HTERT RPE-1 (cell line): Measurements from ENCODE around the gene POLE3.
"Not testable (repeated sequence)": the region's sequence is repeated elsewhere in the genome, so short reads cannot be mapped to it uniquely, and the experiment has no call there.

Experiments
- in situ Hi-C: fragments of 300-500 bp; cut with MboI; formaldehyde crosslinking; loops from 4 replicates; pipeline ENCODE4 v1.14.3; 2020; ENCODE audit warnings: low sequenced_read_pairs

POLE3 gene

DNA sequence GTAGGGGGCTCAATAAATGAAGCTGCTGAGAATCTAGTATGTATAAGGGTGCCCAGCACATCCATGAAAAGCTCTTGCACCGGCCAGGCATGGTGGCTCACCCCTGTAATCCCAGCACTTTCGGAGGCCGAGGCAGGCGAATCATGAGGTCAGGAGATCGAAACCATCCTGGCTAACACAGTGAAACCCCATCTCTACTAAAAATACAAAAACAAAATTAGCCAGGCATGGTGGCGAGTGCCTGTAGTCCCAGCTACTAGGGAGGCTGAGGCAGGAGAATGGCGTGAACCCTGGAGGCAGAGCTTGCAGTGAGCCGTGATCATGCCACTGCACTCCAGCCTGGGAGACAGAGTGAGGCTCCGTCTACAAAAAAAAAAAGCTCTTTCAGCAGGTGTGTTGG, 4.1 kb downstream of the POLE3 start:
- in situ Hi-C loops: not testable (repeated sequence)

GRCh38 chr9:113403646-113404045, 6.8 kb downstream of the POLE3 start:
- in situ Hi-C loops: no loop called here

DNA sequence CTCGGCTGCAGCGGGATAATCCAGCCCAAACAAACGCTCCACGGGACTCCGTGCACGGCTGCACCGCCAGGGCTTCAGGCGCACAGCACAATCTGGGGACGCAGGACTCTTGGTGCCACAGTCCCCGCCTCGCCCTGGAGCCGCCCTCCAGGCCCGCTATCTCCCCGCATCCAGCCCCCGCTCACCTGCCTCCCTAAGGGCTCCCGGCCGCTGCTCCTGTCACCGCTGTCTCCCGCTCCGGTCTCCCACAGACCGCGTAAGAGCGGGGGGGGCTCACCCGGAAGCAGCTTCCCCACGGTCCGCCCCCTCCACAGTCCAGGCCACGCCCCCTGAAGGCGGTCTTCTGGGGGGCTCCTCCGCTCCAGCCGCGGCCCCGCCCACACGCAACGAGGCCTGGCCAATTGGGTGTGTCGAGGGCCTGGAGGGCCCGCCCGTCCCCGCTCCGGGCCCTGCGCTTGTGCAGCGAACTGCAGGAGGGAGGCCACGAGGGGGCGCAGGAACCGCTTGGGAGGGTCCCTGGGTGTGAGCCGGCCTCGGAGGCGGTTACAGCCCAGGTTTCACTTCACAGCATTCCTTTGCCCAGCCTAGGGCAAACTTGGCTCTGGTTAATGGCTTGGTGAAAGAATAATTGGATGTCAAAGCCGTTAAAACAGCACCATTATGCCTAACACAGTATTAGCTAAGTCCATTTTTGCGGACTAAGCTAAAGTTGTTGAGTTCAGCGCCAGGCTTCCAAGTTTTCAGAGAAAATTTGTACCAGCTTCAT, 9.3 kb downstream of the POLE3 start, which contains the start of gene ALAD:
Gene ALAD (minus strand): TSS at position 258 of the 766 bp plus-strand sequence. CDS start 7,725 bp downstream, outside the sequence.
- in situ Hi-C loops: no loop called here

- in situ Hi-C loops: no loop called here
Measured at GRCh38 chr9:113399646-113400200, 10.8 kb downstream of the POLE3 start.

GRCh38 chr9:113398796-113399195, 11.7 kb downstream of the POLE3 start:
- in situ Hi-C loops: no loop called here

- in situ Hi-C loops: no loop called here
Measured at GRCh38 chr9:113397203-113397631, 13.3 kb downstream of the POLE3 start.

- in situ Hi-C loops: no loop called here
Measured at GRCh38 chr9:113395000-113395861, 15.2 kb downstream of the POLE3 start.

DNA sequence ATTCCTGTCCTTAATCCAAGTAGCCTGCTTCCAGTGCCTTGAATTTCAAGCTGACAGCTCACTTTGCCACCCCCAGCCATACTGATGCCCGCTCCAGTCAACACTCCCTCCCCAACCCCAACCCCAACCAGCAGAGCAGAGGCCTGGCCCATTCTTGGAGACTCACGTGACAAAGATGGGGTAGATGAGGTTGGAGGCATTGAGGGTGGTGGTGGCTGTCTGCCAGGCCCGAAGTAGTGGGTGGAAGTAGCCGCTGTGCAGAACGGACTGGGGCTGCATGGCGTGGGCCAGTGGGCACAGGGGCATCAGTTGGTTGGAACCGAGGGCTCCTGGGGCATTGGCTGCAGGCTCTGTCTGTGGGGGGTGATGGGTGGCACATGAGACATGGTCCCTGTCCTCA, 17.2 kb downstream of the POLE3 start:
- in situ Hi-C loops: no loop called here

- in situ Hi-C loops: no loop called here
Measured at GRCh38 chr9:113391917-113392316, 18.6 kb downstream of the POLE3 start.

DNA sequence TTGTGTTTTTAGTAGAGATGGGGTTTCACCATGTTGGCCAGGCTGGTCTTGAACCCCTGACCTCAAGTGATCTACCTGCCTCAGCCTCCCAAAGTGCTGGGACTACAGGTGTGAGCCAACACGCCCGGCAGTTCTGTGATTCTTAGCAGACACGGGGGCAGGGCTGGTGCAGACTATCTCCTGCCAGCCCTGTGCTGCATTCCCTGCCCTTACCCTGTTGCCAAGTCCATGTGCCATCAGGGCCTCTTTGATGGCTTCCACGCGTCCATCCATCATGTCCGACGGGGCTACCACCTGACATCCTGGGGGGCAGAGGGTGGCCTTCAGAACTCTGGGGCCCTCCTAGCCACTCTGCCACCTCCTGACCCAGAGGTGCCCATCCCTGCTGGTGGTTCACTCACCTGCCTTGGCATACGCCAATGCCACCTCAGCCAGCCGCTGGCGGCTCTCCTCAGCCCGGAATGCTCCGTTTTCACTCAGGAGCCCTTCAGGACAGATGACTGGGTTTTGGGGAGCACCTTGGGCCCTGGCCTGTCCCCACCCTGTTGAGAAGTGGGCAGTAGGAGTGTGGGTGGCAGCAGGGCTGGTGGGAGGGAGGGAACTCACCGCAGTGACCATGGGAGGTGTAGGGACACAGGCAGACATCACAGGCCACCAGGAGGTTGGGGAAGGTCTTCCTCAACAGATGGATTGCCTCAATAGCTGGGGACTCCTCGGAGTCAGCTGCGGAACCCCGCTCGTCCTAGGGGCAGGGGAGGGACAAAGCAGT, 20.1 kb downstream of the POLE3 start:
- in situ Hi-C loops: no loop called here

GRCh38 chr9:113389451-113389850, 21.0 kb downstream of the POLE3 start:
- in situ Hi-C loops: no loop called here

- in situ Hi-C loops: no loop called here
Measured at GRCh38 chr9:113388833-113389232, 21.6 kb downstream of the POLE3 start.

- in situ Hi-C loops: no loop called here
Measured at GRCh38 chr9:113387560-113388230, 22.8 kb downstream of the POLE3 start.

DNA sequence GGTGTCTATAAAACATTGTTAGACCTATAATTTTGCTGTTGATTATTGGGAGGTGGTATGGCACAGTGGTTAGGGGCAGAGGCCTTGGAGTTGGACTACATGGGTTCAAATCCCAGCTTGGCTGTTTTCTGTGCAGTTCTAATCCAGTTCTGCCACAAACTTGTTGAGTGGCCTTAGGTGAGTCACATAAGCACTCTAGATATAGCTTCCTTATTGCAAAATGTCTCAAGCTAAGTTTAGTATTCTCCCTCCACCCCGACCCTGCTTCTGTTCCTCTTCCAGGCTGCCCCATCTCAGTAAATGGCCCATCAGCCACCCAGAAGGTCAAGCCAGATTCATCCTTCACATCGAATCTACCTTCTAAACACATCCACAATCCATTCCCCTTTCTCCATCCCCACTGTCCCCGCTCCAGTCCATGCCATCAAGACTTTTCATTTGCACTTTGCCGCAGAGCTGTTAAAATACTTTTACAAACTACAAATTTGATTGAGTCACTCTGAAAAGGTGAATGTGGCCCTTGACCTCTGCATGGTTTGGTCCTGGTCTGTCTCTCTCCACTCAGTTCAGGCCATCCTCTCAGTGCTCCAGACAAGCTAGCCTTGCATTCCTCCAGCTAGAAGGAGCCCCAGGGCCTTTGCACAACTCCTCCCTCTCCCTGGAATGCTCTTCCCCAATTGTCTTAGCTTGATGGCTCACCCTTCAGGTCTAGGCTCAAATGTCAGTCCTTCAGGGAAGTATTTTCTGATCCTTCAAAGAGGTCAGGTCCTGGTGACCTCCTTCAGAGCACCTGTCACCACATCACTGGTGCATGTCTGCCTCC, 23.7 kb downstream of the POLE3 start:
- in situ Hi-C loops: no loop called here

GRCh38 chr9:113381909-113382411, 28.5 kb downstream of the POLE3 start:
- in situ Hi-C loops: no loop called here

DNA sequence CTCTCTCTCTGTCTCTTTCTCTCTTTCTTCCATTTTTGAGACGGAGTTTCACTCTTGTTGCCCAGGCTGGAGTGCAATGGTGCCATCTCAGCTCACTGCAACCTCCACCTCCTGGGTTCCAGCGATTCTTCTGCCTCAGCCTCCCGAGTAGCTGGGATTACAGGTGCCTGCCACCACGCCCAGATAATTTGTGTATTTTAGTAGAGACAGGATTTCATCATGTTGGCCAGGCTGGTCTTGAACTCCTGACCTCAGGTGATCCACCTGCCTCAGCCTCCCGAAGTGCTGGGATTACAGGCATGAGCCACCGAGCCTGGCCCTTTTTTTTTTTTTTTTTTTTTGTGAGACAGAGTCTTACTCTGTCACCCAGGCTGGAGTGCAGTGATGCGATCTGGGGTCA, 29.0 kb downstream of the POLE3 start:
- in situ Hi-C loops: not testable (repeated sequence)

GRCh38 chr9:113380869-113381378, 29.6 kb downstream of the POLE3 start:
- in situ Hi-C loops: no loop called here

DNA sequence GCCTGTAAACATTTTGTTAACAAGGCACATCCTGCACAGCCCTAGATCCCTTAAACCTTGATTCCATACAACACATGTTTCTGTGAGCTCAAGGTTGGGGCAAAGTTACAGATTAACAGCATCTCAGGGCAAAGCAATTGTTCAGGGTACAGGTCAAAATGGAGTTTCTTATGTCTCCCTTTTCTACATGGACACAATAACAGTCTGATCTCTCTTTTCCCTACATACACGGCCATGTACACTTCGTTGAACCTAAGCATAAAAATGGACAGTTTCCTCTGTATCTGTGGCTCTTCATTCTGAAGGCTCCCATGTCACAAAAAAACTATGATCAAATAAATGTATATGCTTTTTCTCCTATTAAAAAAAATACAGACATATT, 30.7 kb downstream of the POLE3 start:
- in situ Hi-C loops: not testable (repeated sequence)
